ENCODE results near the gene LCMT1. TPM values are rescaled to one million over a fixed set of nuclear protein-coding genes. Genes with fewer than 3 reads are reported as not detected.

Gene LCMT1
- total and polyA plus RNA-seq, 2 donors (not counting 1 experiment from before 2014, with no cell fraction given): 20.2 to 42.0 TPM

DNA sequence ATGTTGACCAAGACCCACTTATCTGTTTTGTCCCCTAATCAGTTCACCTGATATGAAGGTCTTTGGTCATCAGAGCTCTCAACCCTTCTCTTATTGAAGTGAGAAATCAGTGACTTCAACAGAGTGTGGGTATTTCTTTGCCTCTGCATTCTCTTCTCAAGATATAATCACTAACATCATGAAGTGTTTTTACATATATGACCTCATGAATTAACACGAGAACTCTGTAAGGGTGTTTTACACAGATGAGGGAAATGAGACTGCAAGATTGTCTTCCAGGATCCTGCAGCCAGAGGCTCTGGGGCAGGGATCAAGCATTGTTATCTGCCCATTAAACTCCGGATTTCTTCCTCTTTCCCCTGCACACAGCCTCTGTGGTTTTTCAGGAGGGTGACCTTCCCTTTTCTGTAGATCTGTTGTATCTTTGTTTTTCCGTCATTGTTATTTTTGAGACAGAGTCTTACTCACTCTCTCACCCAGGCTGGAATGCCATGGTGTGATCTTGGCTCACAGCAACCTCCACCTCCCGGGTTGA is 22.7 kb downstream of the LCMT1 start:
- ATAC-seq (ENCODE audit: low read depth): no peak
- Histone ChIP-seq H3K36me3 (replicated peaks in 1 of 2; ENCODE audit: control extremely low read depth in 1 of 2, control insufficient read depth in 1 of 2, extremely low read depth in 1 of 2, insufficient read depth in 2 of 2, low read length in 1 of 2) (peaks cover 5 to 44% of the 10 kb centered on the region in 2 experiments), H3K27ac (ENCODE audit: low read length in 2 of 2) (no peak overlapping the region), H3K4me1 (ENCODE audit: control insufficient read depth in 2 of 2, insufficient read depth in 2 of 2, low read length in 2 of 2) (no peaks in the 10 kb centered on the region), H3K9me3 (ENCODE audit: control extremely low read depth in 1 of 3, control insufficient read depth in 2 of 3, insufficient read depth in 1 of 3, low read length in 2 of 3) (no peaks in the 10 kb centered on the region), H3K4me2 (replicated peaks; ENCODE audit: low read depth, low read length, poor library complexity, severe bottlenecking) (no peak overlapping the region), H3K9ac (ENCODE audit: low read length) (no peak overlapping the region), H3K79me2 (ENCODE audit: control insufficient read depth, insufficient read depth, low read length) (no peaks in the 10 kb centered on the region), H2AFZ (ENCODE audit: insufficient read depth, low read depth, low read length, poor library complexity, severe bottlenecking) (no peak overlapping the region), H3K27me3 (replicated peaks in 1 of 4; ENCODE audit: control extremely low read depth in 1 of 4, control insufficient read depth in 3 of 4, insufficient read depth in 4 of 4, low read length in 3 of 4) (no peaks in the 10 kb centered on the region), H3K4me3 (ENCODE audit: control extremely low read depth in 1 of 5, extremely low read depth in 1 of 5, insufficient read depth in 1 of 5, low read depth in 2 of 5, low read length in 4 of 5) (no peak overlapping the region), H4K20me1 (ENCODE audit: control insufficient read depth, insufficient read depth, low read length, poor library complexity, severe bottlenecking) (no peaks in the 10 kb centered on the region)
- no peak overlapping the region for H3K27ac Mint-ChIP-seq
- no CpG with 5 or more reads among the region's 4 CpGs for WGBS (ENCODE audit: insufficient coverage)
- ChIA-PET POLR2A (no interaction called here), CTCF (interaction anchor here (0.5 to 2.0 kb wide), 2 partner anchors 78 to 228 kb away, joined by 3 to 8 read pairs; no protein-coding TSS in a partner anchor)
- no peaks in the 10 kb centered on the region for H3K4me1 Mint-ChIP-seq
- TF ChIP-seq, protein P1, sequence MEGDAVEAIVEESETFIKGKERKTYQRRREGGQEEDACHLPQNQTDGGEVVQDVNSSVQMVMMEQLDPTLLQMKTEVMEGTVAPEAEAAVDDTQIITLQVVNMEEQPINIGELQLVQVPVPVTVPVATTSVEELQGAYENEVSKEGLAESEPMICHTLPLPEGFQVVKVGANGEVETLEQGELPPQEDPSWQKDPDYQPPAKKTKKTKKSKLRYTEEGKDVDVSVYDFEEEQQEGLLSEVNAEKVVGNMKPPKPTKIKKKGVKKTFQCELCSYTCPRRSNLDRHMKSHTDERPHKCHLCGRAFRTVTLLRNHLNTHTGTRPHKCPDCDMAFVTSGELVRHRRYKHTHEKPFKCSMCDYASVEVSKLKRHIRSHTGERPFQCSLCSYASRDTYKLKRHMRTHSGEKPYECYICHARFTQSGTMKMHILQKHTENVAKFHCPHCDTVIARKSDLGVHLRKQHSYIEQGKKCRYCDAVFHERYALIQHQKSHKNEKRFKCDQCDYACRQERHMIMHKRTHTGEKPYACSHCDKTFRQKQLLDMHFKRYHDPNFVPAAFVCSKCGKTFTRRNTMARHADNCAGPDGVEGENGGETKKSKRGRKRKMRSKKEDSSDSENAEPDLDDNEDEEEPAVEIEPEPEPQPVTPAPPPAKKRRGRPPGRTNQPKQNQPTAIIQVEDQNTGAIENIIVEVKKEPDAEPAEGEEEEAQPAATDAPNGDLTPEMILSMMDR (IDR thresholded peaks at IDR 0.05): no peak
- no peak for TF ChIP-seq EZH2 (IDR thresholded peaks at IDR 0.05; ENCODE audit: borderline replicate concordance, insufficient read depth, low read depth, low read length, poor library complexity, severe bottlenecking)
- no peak for DNase-seq
- H3K4me3 Mint-ChIP-seq: no peak overlapping the region
- H3K9me3 Mint-ChIP-seq (ENCODE audit: insufficient read depth): no peaks in the 10 kb centered on the region
- no peaks in the 10 kb centered on the region for H3K27me3 Mint-ChIP-seq
- intact Hi-C loops (cut with micrococcal nuclease): no loop called here

DNA sequence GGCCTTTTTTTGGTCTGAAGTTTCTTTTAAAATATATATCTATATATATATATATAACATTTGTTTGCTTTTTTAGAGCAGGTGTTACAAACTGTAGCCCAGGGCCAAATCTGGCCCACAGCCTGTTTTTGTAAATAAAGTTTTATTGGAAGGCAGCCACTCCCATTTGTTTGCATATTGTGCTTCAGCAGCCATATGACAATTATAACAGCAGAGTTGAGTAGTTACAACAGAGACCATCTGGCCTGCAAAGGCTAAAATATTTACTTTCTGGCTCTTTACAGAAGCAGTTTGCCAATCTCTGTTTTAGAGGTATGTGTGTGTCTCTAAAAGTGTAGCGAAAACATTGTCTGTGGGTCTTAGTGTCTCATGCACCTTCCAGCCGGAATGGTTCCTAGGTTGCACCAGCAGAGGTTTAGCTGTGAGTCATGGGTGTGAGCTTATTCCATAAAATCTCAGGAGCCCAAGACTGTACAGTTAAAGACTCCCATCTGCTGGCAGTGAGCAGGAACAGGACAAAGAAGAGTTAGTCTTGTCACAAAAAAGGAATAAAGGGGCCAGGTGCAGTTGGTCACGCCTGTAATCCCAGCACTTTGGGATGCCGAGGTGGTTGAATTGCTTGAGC is 23.8 kb downstream of the LCMT1 start:
- Histone ChIP-seq H2AFZ (ENCODE audit: insufficient read depth, low read depth, low read length, poor library complexity, severe bottlenecking) (no peak overlapping the region), H3K79me2 (ENCODE audit: control insufficient read depth, insufficient read depth, low read length) (no peaks in the 10 kb centered on the region), H3K4me2 (replicated peaks; ENCODE audit: low read depth, low read length, poor library complexity, severe bottlenecking) (no peak overlapping the region), H3K27ac (ENCODE audit: low read length in 2 of 2) (no peak overlapping the region), H3K36me3 (replicated peaks in 1 of 2; ENCODE audit: control extremely low read depth in 1 of 2, control insufficient read depth in 1 of 2, extremely low read depth in 1 of 2, insufficient read depth in 2 of 2, low read length in 1 of 2) (peaks cover 4 to 47% of the 10 kb centered on the region in 2 experiments), H3K9ac (ENCODE audit: low read length) (no peak overlapping the region), H3K4me1 (ENCODE audit: control insufficient read depth in 2 of 2, insufficient read depth in 2 of 2, low read length in 2 of 2) (no peaks in the 10 kb centered on the region), H3K9me3 (ENCODE audit: control extremely low read depth in 1 of 3, control insufficient read depth in 2 of 3, insufficient read depth in 1 of 3, low read length in 2 of 3) (no peaks in the 10 kb centered on the region), H4K20me1 (ENCODE audit: control insufficient read depth, insufficient read depth, low read length, poor library complexity, severe bottlenecking) (no peaks in the 10 kb centered on the region), H3K4me3 (ENCODE audit: control extremely low read depth in 1 of 5, extremely low read depth in 1 of 5, insufficient read depth in 1 of 5, low read depth in 2 of 5, low read length in 4 of 5) (no peak overlapping the region), H3K27me3 (replicated peaks in 1 of 4; ENCODE audit: control extremely low read depth in 1 of 4, control insufficient read depth in 3 of 4, insufficient read depth in 4 of 4, low read length in 3 of 4) (no peaks in the 10 kb centered on the region)
- Mint-ChIP-seq H3K9me3 (ENCODE audit: insufficient read depth) (no peaks in the 10 kb centered on the region), H3K27me3 (no peaks in the 10 kb centered on the region), H3K4me3 (no peak overlapping the region), H3K4me1 (no peaks in the 10 kb centered on the region), H3K27ac (no peak overlapping the region)
- 97% methylated on average over 4 of the region's 4 CpGs for WGBS (ENCODE audit: insufficient coverage)
- ChIA-PET CTCF (interaction anchor here (2.0 kb wide), 1 partner anchor 79 kb away, joined by 8 read pairs; no protein-coding TSS in a partner anchor), POLR2A (no interaction called here)
- TF ChIP-seq, protein P1 (IDR thresholded peaks at IDR 0.05): no peak
- no peak for TF ChIP-seq EZH2 (IDR thresholded peaks at IDR 0.05; ENCODE audit: borderline replicate concordance, insufficient read depth, low read depth, low read length, poor library complexity, severe bottlenecking)
- intact Hi-C loops (cut with micrococcal nuclease): no loop called here
- ATAC-seq (ENCODE audit: low read depth) (no peak), DNase-seq (no peak)
